Esophagus squamous epithelium (tissue), 4 donors: Measurements from ENCODE around the gene GAGE12G.
"Not testable (repeated sequence)": the region's sequence is repeated elsewhere in the genome, so short reads cannot be mapped to it uniquely, and the experiment has no call there.

Source experiments
- CTCF ChIP-seq, 6 experiments: fragments of 450-650 bp in 4 of 6; fragments of 200-600 bp in 2 of 6; sonication (generic) in 2 of 6; IDR thresholded peaks; one replicate each; pipeline ENCODE4 v1.5.1; 2016 to 2019; ENCODE audit warnings: antibody characterized with exemption in 6 of 6, mild to moderate bottlenecking in 4 of 6, moderate library complexity in 4 of 6
- POLR2A ChIP-seq, 4 donors: fragments of 450-650 bp; IDR thresholded peaks; one replicate each; pipeline ENCODE4 v1.6.1; 2017; ENCODE audit warnings: antibody characterized with exemption in 4 of 4, mild to moderate bottlenecking in 4 of 4, moderate library complexity in 3 of 4

- TF ChIP-seq POLR2A, CTCF (IDR thresholded peaks at IDR 0.05): not testable (repeated sequence)
Observed at GRCh38 chrX:49589196-49589595, 19.0 kb downstream of the GAGE12G start, which contains the start of gene GAGE2A.
